KMS-11 (cell line): ENCODE measurements around the gene RAB5IF.
"Not testable (repeated sequence)": the region's sequence is repeated elsewhere in the genome, so short reads cannot be mapped to it uniquely, and the experiment has no call there.

Source experiments
- H2AFZ ChIP-seq: fragments of 200-600 bp; sonication (generic); 2 replicates; pipeline ENCODE4 v1.6.1; 2016; ENCODE audit warnings: antibody characterized with exemption, mixed run types, low read depth
- H3K27ac ChIP-seq: fragments of 200-600 bp; sonication (generic); 2 replicates; pipeline ENCODE4 v1.6.1; 2016; ENCODE audit warnings: mild to moderate bottlenecking, mixed run types
- H3K27me3 ChIP-seq: fragments of 200-600 bp; sonication (generic); 2 replicates; pipeline ENCODE4 v1.6.1; 2017; ENCODE audit warnings: mild to moderate bottlenecking, low read depth, mixed run types, moderate library complexity; ENCODE audit not compliant: insufficient read depth
- H3K36me3 ChIP-seq: fragments of 200-600 bp; sonication (generic); 2 replicates; pipeline ENCODE4 v1.6.1; 2017; ENCODE audit warnings: mild to moderate bottlenecking, mixed run types; ENCODE audit not compliant: insufficient read depth
- H3K4me1 ChIP-seq: fragments of 200-600 bp; sonication (generic); 2 replicates; pipeline ENCODE4 v1.6.1; 2016; ENCODE audit warnings: mild to moderate bottlenecking, low read depth, mixed run types; ENCODE audit not compliant: poor library complexity, severe bottlenecking
- H3K4me2 ChIP-seq: fragments of 200-600 bp; sonication (generic); 2 replicates; pipeline ENCODE4 v1.7.0; 2016; ENCODE audit warnings: mild to moderate bottlenecking, mixed run types
- H3K4me3 ChIP-seq: fragments of 200-600 bp; sonication (generic); IDR thresholded peaks from 2 replicates; pipeline ENCODE4 v1.6.1; 2017; ENCODE audit warnings: low read depth, low read length, mixed read lengths; ENCODE audit not compliant: insufficient read depth
- H3K79me2 ChIP-seq: fragments of 200-600 bp; sonication (generic); 2 replicates; pipeline ENCODE4 v1.6.1; 2016; ENCODE audit warnings: low read depth, mixed run types; ENCODE audit not compliant: insufficient read depth
- H3K9ac ChIP-seq: fragments of 200-600 bp; sonication (generic); 2 replicates; pipeline ENCODE4 v1.6.1; 2016; ENCODE audit warnings: mild to moderate bottlenecking, mixed run types
- H4K20me1 ChIP-seq: fragments of 200-600 bp; sonication (generic); 2 replicates; pipeline ENCODE4 v1.6.1; 2016; ENCODE audit warnings: mild to moderate bottlenecking, mixed run types; ENCODE audit not compliant: insufficient read depth
- TF ChIP-seq, protein P1 (sequence below): fragments of 200-600 bp; sonication (generic); conservative IDR thresholded peaks from 2 replicates; pipeline ENCODE4 v1.6.1; 2017; ENCODE audit warnings: low read depth, mild to moderate bottlenecking, antibody characterized with exemption, low read length, moderate library complexity, mixed read lengths

Gene RAB5IF

DNA sequence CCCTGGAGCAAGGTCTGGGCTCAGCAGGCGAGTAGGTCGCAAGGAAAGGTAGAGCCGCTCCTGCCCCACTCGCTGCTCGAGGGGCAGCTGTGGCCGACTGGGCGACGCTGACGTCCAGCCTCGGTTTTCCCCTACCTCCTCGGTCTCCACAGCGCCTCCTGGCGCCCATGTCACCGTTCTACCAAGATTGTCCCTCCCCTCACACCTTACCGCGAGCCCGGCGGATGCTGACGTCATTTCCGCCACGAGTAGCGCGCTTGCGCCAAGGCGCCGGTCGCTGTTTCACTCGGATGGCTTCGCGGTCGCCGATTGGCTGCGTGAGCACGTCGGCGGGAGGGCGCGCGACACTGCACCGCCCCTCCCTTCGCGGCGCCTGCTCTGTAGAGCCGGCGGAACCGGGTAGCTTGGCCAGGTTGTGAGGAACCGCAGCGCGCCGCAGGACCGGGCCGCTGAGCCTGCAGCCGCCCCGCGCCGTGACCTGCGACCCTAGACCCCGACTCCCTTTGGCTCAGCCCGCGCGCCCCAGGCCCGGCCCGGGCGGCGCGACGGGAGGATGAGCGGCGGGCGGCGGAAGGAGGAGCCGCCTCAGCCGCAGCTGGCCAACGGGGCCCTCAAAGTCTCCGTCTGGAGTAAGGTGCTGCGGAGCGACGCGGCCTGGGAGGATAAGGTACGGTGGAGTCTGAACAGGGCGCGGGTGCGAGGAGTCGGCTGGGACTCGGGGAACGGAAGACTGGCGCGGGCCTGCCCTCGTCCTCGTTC is at the start of gene RAB5IF:
Gene RAB5IF (plus strand): TSS at position 381 of the 759 bp plus-strand sequence. CDS start 173 bp downstream, at position 554.
- peak within 1 kb of the TSS; percentile 96 for H3K4me2 ChIP-seq
- no peaks in the 10 kb centered on the region for H3K27me3 ChIP-seq
- H2AFZ ChIP-seq: peak within 1 kb of the TSS; percentile 62
- peak within 1 kb of the TSS; percentile 86 for H3K9ac ChIP-seq
- H4K20me1 ChIP-seq: peaks cover 8% of the 10 kb centered on the region; the same call in 1 of the 2 replicates
- TF ChIP-seq, protein P1, sequence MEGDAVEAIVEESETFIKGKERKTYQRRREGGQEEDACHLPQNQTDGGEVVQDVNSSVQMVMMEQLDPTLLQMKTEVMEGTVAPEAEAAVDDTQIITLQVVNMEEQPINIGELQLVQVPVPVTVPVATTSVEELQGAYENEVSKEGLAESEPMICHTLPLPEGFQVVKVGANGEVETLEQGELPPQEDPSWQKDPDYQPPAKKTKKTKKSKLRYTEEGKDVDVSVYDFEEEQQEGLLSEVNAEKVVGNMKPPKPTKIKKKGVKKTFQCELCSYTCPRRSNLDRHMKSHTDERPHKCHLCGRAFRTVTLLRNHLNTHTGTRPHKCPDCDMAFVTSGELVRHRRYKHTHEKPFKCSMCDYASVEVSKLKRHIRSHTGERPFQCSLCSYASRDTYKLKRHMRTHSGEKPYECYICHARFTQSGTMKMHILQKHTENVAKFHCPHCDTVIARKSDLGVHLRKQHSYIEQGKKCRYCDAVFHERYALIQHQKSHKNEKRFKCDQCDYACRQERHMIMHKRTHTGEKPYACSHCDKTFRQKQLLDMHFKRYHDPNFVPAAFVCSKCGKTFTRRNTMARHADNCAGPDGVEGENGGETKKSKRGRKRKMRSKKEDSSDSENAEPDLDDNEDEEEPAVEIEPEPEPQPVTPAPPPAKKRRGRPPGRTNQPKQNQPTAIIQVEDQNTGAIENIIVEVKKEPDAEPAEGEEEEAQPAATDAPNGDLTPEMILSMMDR: peak; percentile 87
- H3K4me1 ChIP-seq: peaks cover 22% of the 10 kb centered on the region
- H3K4me3 ChIP-seq: no peak within 1 kb of the TSS
- H3K36me3 ChIP-seq: peaks cover 20% of the 10 kb centered on the region; the same call in 1 of the 2 replicates
- H3K27ac ChIP-seq: peak within 1 kb of the TSS; percentile 84
- peaks cover 47% of the 10 kb centered on the region for H3K79me2 ChIP-seq

DNA sequence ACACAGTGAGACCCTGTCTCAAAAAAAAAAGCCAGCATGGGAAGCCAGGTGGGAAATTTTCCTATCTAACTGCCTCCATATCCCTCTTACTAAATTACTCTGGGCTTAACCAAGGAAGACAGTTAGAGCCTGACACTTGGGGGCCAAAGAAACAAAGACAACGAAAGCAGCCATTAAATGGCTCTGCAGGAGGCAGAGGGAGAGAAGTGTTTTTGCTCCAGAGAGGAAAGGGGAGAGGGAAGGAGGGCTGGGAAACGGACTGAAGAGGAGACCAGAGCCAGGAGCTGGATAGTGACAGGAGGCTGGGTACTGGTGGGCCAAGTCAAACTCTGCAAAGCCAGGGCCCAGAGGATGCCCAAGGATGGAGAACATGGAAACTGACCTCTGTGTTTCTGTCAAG is 42.9 kb upstream of the RAB5IF start:
- Histone ChIP-seq H3K4me2 (no peak overlapping the region), H4K20me1 (no peaks in the 10 kb centered on the region), H2AFZ (no peak overlapping the region), H3K27me3 (no peaks in the 10 kb centered on the region), H3K79me2 (no peaks in the 10 kb centered on the region), H3K4me1 (no peaks in the 10 kb centered on the region), H3K9ac (no peak overlapping the region), H3K27ac (no peak overlapping the region), H3K4me3 (no peak overlapping the region), H3K36me3 (no peaks in the 10 kb centered on the region)
- TF ChIP-seq, protein P1: no peak

- Histone ChIP-seq H3K4me3 (no peak overlapping the region), H3K4me1 (no peaks in the 10 kb centered on the region), H4K20me1 (no peaks in the 10 kb centered on the region), H3K79me2 (no peaks in the 10 kb centered on the region), H3K36me3 (no peaks in the 10 kb centered on the region), H3K27me3 (no peaks in the 10 kb centered on the region), H2AFZ (no peak overlapping the region), H3K27ac (no peak overlapping the region), H3K9ac (no peak overlapping the region), H3K4me2 (no peak overlapping the region)
- TF ChIP-seq, protein P1: no peak
Measured at GRCh38 chr20:36563374-36563773, 42.2 kb upstream of the RAB5IF start.

- H3K27ac ChIP-seq, H4K20me1 ChIP-seq, H3K36me3 ChIP-seq, H3K27me3 ChIP-seq, H3K4me2 ChIP-seq, H3K4me3 ChIP-seq, H2AFZ ChIP-seq, H3K79me2 ChIP-seq, H3K4me1 ChIP-seq, H3K9ac ChIP-seq: not testable (repeated sequence)
Measured at GRCh38 chr20:36564078-36564725, 41.4 kb upstream of the RAB5IF start.

- H3K79me2 ChIP-seq, H3K27ac ChIP-seq, H3K36me3 ChIP-seq, H3K27me3 ChIP-seq, H3K4me3 ChIP-seq, H2AFZ ChIP-seq, H4K20me1 ChIP-seq, H3K4me2 ChIP-seq, H3K4me1 ChIP-seq, H3K9ac ChIP-seq: not testable (repeated sequence)
Measured at GRCh38 chr20:36564726-36565121, 40.9 kb upstream of the RAB5IF start.
